SK-N-SH treated with all-trans-retinoic acid at 6 μM for 48 hours (cell line): Measurements from ENCODE around the gene GBF1.

Experiments used
- ARNTL ChIP-seq: fragments of 450-650 bp; formaldehyde crosslinking; IDR thresholded peaks from 2 replicates; pipeline ENCODE4 v1.5.0; 2020; ENCODE audit warnings: low read depth, mild to moderate bottlenecking, moderate library complexity, borderline replicate concordance
- ESRRG ChIP-seq: fragments of 250-450 bp; sonication (Bioruptor Pico); IDR thresholded peaks from 2 replicates; pipeline ENCODE4 v1.6.1; 2021; ENCODE audit warnings: mild to moderate bottlenecking
- ZFP3 ChIP-seq: fragments of 250-450 bp; sonication (Bioruptor Pico); IDR thresholded peaks from 2 replicates; pipeline ENCODE4 v1.5.0; 2020; ENCODE audit warnings: mild to moderate bottlenecking, moderate library complexity

DNA sequence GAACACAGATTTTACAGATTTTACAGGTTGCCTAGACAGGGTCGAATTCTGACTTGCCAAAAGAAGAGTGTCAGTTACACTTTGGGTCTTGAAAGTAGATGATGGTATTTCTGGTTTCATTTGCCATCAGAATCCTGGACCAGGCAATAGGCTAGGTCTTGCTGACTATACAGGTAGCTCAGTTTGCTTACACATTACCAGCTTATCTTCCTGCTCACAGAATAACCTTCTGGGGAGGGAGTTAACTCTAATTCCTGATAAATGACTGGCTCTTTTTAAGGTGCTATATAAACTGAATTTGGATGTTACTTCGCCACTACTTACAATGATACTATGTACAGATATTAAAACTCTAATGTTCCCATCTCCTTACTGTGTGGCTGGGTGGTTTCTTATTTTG lies 39.8 kb downstream of the GBF1 start:
- TF ChIP-seq ESRRG (CRISPR knock-in tag) (no peak), ZFP3 (no peak), ARNTL (CRISPR knock-in tag) (no peak)
